CD4-positive, alpha-beta T cell (primary cell): ENCODE measurements around the gene BICD1. TPM values are rescaled to one million over a fixed set of nuclear protein-coding genes. Genes with fewer than 3 reads are reported as not detected.

Experiments used
- ATAC-seq: fragments of 200-7000 bp; cut with Tn5 transposase; one replicate; pipeline ENCODE4 v1.10.0; 2022; ENCODE audit warnings: mild to moderate bottlenecking; ENCODE audit not compliant: poor library complexity
- CTCF ChIA-PET: fragments of 350-600 bp; sonication (Branson Sonifier 250); formaldehyde crosslinking; loops from one replicate; lab custom pipeline; 2021; ENCODE audit warnings: antibody characterized with exemption, inconsistent platforms; lab: Charles Lee
- POLR2A ChIA-PET: fragments of 350-600 bp; sonication (Branson Sonifier 250); formaldehyde crosslinking; loops from one replicate; lab custom pipeline; 2021; ENCODE audit warnings: antibody characterized with exemption, inconsistent platforms; lab: Charles Lee
- DNase-seq, 14 experiments: peaks; one replicate each; pipeline ENCODE4 v3.0.0-alpha.2; 2013 to 2020; ENCODE audit warnings: mixed read lengths in 2 of 14
- H3K27ac ChIP-seq, 2 donors: one replicate each; pipeline versions ENCODE4 v1.5.1 to v1.7.0; 2013; ENCODE audit warnings: low read length in 2 of 2, low read depth in 1 of 2, mild to moderate bottlenecking in 1 of 2
- H3K27me3 ChIP-seq, 2 experiments: 1 replicate in 1 of 2; 2 replicates in 1 of 2; pipeline versions ENCODE4 v1.6.1 to v1.7.0; 2013; ENCODE audit warnings: low read length in 2 of 2, control low read depth in 1 of 2, mild to moderate bottlenecking in 1 of 2, moderate library complexity in 1 of 2; ENCODE audit not compliant: insufficient read depth in 2 of 2, control insufficient read depth in 1 of 2
- H3K36me3 ChIP-seq: one replicate; pipeline ENCODE4 v1.6.1; 2013; ENCODE audit warnings: low read length, control low read depth; ENCODE audit not compliant: insufficient read depth
- H3K4me1 ChIP-seq: one replicate; pipeline ENCODE4 v1.6.1; 2013; ENCODE audit warnings: low read length, control low read depth; ENCODE audit not compliant: insufficient read depth
- H3K4me3 ChIP-seq: one replicate; pipeline ENCODE4 v1.5.1; 2013; ENCODE audit warnings: mild to moderate bottlenecking, low read length, moderate library complexity
- H3K9me3 ChIP-seq, 2 experiments: 1 replicate in 1 of 2; 2 replicates in 1 of 2; pipeline versions ENCODE4 v1.6.1 to v1.7.0; 2013; ENCODE audit warnings: low read length in 2 of 2, mild to moderate bottlenecking in 2 of 2, control low read depth in 1 of 2, moderate library complexity in 1 of 2; ENCODE audit not compliant: control insufficient read depth in 1 of 2, insufficient read depth in 1 of 2
- H3K27ac Mint-ChIP-seq: one replicate; pipeline ENCODE4 v1.8.0; 2020; ENCODE audit warnings: mixed read lengths
- H3K27me3 Mint-ChIP-seq: one replicate; pipeline ENCODE4 v1.8.0; 2021; ENCODE audit warnings: mixed read lengths
- H3K36me3 Mint-ChIP-seq: one replicate; pipeline ENCODE4 v1.8.0; 2021; ENCODE audit warnings: low read depth, mixed read lengths
- H3K4me1 Mint-ChIP-seq: one replicate; pipeline ENCODE4 v1.8.0; 2021; ENCODE audit warnings: low read depth, mixed read lengths
- H3K4me3 Mint-ChIP-seq: one replicate; pipeline ENCODE4 v1.8.0; 2020; ENCODE audit warnings: mild to moderate bottlenecking, mixed read lengths
- H3K9me3 Mint-ChIP-seq: one replicate; pipeline ENCODE4 v1.8.0; 2020; ENCODE audit warnings: mixed read lengths
- intact Hi-C, 2 experiments: fragments of 100-400 bp; cut with DNase I in 1 of 2; cut with micrococcal nuclease in 1 of 2; formaldehyde crosslinking; loops; one replicate each; pipeline versions ENCODE4 v1.15.1 to v1.9.0; 2023 to 2025; cut with DNase I, micrococcal nuclease
- total RNA-seq, 174 experiments: library from RNA in 2 of 174; stranded (reverse) in 2 of 174; gene quantifications; one replicate each; pipeline ENCODE4 v1.2.3 and lab custom pipeline; 2021 to 2026
- TF ChIP-seq, protein P1 (sequence below): fragments of 200-600 bp; IDR thresholded peaks from one replicate; pipeline ENCODE4 v1.8.0; 2022; ENCODE audit warnings: antibody characterized with exemption, mild to moderate bottlenecking

The BICD1 gene
- total RNA-seq, 2 experiments from 2014 or later: 13.5 to 14.3 TPM

DNA sequence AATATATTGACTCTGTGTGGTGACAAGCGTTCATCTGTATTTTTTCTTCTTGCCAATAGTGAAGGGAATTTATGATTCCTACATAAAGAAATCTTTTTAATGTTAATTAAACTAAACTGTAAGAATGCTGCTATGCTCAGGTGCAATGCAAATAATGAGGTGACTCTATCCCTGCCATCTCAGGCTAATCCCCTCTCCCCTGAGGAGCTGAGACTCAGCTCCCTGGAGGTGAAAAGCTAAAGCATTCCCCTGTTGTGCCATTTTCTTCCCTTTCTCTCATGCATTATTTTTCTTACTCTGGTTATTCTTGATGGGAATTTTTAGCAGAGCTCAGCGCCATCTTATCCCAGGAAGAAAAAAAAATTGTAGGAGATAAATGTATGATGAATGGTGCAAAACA is 178.8 kb downstream of the BICD1 start:
- Histone ChIP-seq H3K27me3 (no peaks in the 10 kb centered on the region), H3K27ac (no peak overlapping the region), H3K9me3 (no peaks in the 10 kb centered on the region), H3K4me1 (no peaks in the 10 kb centered on the region), H3K4me3 (no peak overlapping the region), H3K36me3 (no peaks in the 10 kb centered on the region)
- Mint-ChIP-seq H3K36me3 (no peaks in the 10 kb centered on the region), H3K4me1 (no peaks in the 10 kb centered on the region), H3K4me3 (no peak overlapping the region), H3K9me3 (no peaks in the 10 kb centered on the region), H3K27ac (no peak overlapping the region), H3K27me3 (no peaks in the 10 kb centered on the region)
- POLR2A ChIA-PET: no interaction called here
- ATAC-seq: no peak
- DNase-seq: no peak
- TF ChIP-seq, protein P1, sequence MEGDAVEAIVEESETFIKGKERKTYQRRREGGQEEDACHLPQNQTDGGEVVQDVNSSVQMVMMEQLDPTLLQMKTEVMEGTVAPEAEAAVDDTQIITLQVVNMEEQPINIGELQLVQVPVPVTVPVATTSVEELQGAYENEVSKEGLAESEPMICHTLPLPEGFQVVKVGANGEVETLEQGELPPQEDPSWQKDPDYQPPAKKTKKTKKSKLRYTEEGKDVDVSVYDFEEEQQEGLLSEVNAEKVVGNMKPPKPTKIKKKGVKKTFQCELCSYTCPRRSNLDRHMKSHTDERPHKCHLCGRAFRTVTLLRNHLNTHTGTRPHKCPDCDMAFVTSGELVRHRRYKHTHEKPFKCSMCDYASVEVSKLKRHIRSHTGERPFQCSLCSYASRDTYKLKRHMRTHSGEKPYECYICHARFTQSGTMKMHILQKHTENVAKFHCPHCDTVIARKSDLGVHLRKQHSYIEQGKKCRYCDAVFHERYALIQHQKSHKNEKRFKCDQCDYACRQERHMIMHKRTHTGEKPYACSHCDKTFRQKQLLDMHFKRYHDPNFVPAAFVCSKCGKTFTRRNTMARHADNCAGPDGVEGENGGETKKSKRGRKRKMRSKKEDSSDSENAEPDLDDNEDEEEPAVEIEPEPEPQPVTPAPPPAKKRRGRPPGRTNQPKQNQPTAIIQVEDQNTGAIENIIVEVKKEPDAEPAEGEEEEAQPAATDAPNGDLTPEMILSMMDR: no peak
- CTCF ChIA-PET: no interaction called here
- intact Hi-C loops: no loop called here

DNA sequence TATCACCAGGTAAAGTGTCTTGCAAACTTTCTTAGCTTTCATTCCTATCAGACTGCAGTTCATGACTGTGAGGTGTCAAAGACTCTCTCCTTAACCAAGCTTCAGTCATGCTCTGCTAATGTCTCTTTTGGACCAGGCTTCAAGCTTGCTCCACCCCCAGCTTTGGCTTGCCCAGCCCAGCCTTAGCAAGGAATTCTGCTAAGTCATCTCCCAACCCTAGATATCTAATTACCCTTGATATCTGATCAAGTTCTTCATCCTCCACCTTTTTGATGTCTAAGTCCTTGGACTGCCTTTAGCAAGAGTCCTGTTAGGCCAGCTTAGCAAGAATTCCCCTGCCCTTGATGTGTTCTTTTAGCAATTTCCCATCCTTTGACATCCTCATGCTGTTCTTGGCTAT is 183.8 kb downstream of the BICD1 start:
- no peaks in the 10 kb centered on the region for H3K36me3 ChIP-seq
- ATAC-seq: no peak
- Mint-ChIP-seq H3K27me3 (no peaks in the 10 kb centered on the region), H3K27ac (no peak overlapping the region), H3K4me1 (peaks cover 5% of the 10 kb centered on the region), H3K9me3 (no peaks in the 10 kb centered on the region), H3K4me3 (no peak overlapping the region), H3K36me3 (no peaks in the 10 kb centered on the region)
- no peaks in the 10 kb centered on the region for H3K27me3 ChIP-seq
- H3K4me1 ChIP-seq: no peaks in the 10 kb centered on the region
- no peaks in the 10 kb centered on the region for H3K9me3 ChIP-seq
- ChIA-PET POLR2A (interaction anchor here (0.6 kb wide), 1 partner anchor 153 kb away, joined by 3 read pairs; no protein-coding TSS in a partner anchor), CTCF (no interaction called here)
- intact Hi-C loops: no loop called here
- no peak overlapping the region for H3K4me3 ChIP-seq
- no peak for DNase-seq
- TF ChIP-seq, protein P1: no peak
- H3K27ac ChIP-seq: no peak overlapping the region

DNA sequence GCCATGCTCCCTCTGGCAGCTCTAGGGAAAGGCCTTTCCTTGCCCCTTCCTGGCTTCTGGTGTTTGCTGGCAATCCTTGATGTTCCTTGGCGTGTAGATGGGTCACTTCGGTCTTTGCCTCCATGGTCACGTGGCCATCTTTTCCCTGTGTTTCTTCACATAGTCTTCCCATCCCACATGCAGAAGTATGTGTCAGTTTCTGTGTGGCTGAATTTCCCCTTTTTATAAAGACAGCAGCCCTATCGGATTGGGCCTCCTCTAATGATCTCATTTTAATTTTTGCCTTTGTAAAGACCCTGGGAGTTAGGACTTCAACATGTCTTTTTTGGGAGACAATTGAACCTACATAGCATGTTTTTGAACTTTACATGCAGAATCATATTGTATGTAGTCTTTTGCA is 185.5 kb downstream of the BICD1 start:
- no peaks in the 10 kb centered on the region for H3K9me3 Mint-ChIP-seq
- ChIA-PET POLR2A (no interaction called here), CTCF (no interaction called here)
- Histone ChIP-seq H3K27me3 (no peaks in the 10 kb centered on the region), H3K36me3 (peaks cover 3% of the 10 kb centered on the region), H3K9me3 (no peaks in the 10 kb centered on the region), H3K4me1 (no peaks in the 10 kb centered on the region), H3K4me3 (no peak overlapping the region), H3K27ac (no peak overlapping the region)
- no peaks in the 10 kb centered on the region for H3K27me3 Mint-ChIP-seq
- DNase-seq (no peak), ATAC-seq (no peak)
- no peak overlapping the region for H3K4me3 Mint-ChIP-seq
- H3K36me3 Mint-ChIP-seq: no peaks in the 10 kb centered on the region
- no peak overlapping the region for H3K27ac Mint-ChIP-seq
- H3K4me1 Mint-ChIP-seq: peaks cover 5% of the 10 kb centered on the region
- TF ChIP-seq, protein P1: no peak
- intact Hi-C loops: no loop called here
